ENCODE results near the gene MSH6. TPM values are rescaled to one million over a fixed set of nuclear protein-coding genes. Genes with fewer than 3 reads are reported as not detected.

MSH6 gene
- total RNA-seq, 1 donor from 2014 or later = 140 TPM

DNA sequence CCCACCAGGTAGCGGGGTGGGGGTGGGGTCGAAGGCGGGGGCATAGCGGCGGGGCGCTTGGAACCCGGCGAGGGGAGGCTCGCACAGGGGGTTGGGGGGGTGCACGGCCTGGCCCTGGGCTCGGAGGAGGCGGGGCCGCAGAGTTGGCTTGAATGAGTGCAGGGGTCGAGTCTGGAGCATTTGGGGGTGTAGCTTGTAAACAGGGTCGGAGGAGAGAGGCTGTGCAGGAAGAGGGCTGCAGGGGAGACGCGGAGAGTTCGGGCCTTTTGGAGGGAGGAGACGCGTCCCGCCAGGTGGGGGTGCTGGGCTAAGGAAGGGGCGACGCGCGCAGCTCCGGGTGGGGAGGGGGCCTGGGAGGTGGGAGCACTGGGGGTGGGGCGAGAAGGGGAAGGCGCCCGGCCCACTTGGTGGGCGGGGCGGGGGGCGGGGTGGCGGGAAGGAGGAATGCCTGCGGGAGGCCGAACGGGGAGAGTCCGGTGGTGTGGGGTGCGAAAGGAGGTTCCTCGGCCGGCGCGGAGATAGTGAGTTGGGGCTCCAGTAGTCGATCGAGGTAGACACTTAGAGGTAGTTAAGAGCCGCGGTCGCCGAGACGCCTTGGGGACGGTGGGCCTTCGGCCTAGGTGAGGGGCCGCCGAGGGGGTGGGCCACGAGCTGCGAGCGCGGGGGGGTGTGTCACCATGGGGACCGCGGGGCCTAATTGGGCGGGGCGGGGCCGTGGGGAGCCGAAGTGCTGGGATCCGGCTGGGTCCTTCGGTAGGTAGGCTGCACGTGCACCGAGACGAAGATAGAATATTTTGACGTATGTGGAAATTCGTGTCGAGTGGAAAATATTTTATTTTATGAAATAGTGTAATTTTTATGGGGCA, 774 bp downstream of the MSH6 start:
- no peaks in the 10 kb centered on the region for H3K27me3 Mint-ChIP-seq (ENCODE audit: low read depth)
- H3K9me3 Mint-ChIP-seq = peaks cover 3% of the 10 kb centered on the region
- peak overlapping the region; percentile 85 for H3K4me3 Mint-ChIP-seq
- peaks cover 12% of the 10 kb centered on the region for H3K4me1 Mint-ChIP-seq
- peak overlapping the region; percentile 97 for H3K27ac Mint-ChIP-seq
- TF ChIP-seq, protein P1, sequence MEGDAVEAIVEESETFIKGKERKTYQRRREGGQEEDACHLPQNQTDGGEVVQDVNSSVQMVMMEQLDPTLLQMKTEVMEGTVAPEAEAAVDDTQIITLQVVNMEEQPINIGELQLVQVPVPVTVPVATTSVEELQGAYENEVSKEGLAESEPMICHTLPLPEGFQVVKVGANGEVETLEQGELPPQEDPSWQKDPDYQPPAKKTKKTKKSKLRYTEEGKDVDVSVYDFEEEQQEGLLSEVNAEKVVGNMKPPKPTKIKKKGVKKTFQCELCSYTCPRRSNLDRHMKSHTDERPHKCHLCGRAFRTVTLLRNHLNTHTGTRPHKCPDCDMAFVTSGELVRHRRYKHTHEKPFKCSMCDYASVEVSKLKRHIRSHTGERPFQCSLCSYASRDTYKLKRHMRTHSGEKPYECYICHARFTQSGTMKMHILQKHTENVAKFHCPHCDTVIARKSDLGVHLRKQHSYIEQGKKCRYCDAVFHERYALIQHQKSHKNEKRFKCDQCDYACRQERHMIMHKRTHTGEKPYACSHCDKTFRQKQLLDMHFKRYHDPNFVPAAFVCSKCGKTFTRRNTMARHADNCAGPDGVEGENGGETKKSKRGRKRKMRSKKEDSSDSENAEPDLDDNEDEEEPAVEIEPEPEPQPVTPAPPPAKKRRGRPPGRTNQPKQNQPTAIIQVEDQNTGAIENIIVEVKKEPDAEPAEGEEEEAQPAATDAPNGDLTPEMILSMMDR (IDR thresholded peaks at IDR 0.05; ENCODE audit: unreplicated experiment) = no peak
- DNase-seq (ENCODE audit: low spot score in 2 of 2, unreplicated experiment in 2 of 2) = peak; percentile 79 to 80
- H3K36me3 Mint-ChIP-seq = peaks cover 10% of the 10 kb centered on the region

DNA sequence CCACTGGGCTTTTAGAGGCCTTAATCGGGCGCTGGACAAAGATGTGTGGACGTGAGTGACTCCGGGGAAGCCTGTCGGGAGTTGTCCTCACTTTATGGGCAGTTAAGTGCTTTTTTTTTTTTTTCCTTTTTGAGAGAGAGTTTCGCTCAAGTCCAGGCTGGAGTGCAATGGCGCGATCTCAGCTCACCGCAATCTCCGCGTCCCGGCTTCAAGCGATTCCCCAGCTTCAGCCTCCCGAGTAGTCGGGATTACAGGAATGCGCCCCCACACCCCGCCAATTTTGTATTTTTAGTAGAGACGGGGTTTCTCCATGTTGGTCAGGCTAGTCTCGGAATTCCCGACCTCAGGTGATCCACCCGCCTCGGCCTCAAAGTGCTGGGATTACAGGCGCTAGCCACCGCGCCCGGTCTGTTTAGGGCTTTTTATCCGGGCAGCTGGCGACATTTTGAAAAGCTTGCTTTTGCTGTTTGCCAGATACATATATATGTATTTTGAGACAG, 1.5 kb downstream of the MSH6 start:
- Mint-ChIP-seq H3K36me3 (peaks cover 10% of the 10 kb centered on the region), H3K4me1 (peaks cover 12% of the 10 kb centered on the region), H3K9me3 (peaks cover 3% of the 10 kb centered on the region), H3K27ac (peak overlapping the region; percentile 97), H3K27me3 (ENCODE audit: low read depth) (no peaks in the 10 kb centered on the region), H3K4me3 (peak overlapping the region; percentile 85)
- peak in 1 of 2 experiments; percentile 45 for DNase-seq (ENCODE audit: low spot score in 2 of 2, unreplicated experiment in 2 of 2)
- TF ChIP-seq, protein P1 (IDR thresholded peaks at IDR 0.05; ENCODE audit: unreplicated experiment) = no peak

DNA sequence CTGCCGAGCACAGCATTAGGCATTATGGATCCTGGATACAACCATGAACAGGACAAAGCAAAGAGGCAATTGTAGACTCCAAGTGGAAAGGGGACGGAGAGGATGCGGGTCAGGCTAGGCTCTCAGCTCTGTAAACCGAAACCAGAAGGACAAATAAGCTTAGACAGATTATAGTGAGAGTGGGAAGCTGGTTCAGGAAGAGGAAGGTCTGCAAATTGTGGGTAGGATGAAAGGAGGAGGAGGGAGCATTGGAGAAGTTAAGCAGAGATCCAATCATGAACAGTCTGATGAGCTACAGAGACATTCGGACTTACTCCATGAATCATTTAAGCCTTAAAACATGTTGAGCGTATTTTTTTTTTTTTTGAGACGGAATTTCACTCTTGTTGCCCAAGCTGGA, 3.0 kb downstream of the MSH6 start:
- H3K36me3 Mint-ChIP-seq = peaks cover 12% of the 10 kb centered on the region
- peaks cover 12% of the 10 kb centered on the region for H3K4me1 Mint-ChIP-seq
- TF ChIP-seq, protein P1 (IDR thresholded peaks at IDR 0.05; ENCODE audit: unreplicated experiment) = no peak
- peak overlapping the region; percentile 3 for H3K4me3 Mint-ChIP-seq
- H3K9me3 Mint-ChIP-seq = peaks cover 3% of the 10 kb centered on the region
- H3K27ac Mint-ChIP-seq = peak overlapping the region; percentile 58
- no peaks in the 10 kb centered on the region for H3K27me3 Mint-ChIP-seq (ENCODE audit: low read depth)
- no peak for DNase-seq (ENCODE audit: low spot score in 2 of 2, unreplicated experiment in 2 of 2)

- peaks cover 53% of the 10 kb centered on the region for H3K36me3 Mint-ChIP-seq
- H3K4me1 Mint-ChIP-seq = no peaks in the 10 kb centered on the region
- DNase-seq (ENCODE audit: low spot score in 2 of 2, unreplicated experiment in 2 of 2) = no peak
- TF ChIP-seq, protein P1 (IDR thresholded peaks at IDR 0.05; ENCODE audit: unreplicated experiment) = no peak
- no peaks in the 10 kb centered on the region for H3K27me3 Mint-ChIP-seq (ENCODE audit: low read depth)
- no peak overlapping the region for H3K27ac Mint-ChIP-seq
- H3K4me3 Mint-ChIP-seq = no peak overlapping the region
- no peaks in the 10 kb centered on the region for H3K9me3 Mint-ChIP-seq
Measured at GRCh38 chr2:47796090-47796697, 13.2 kb downstream of the MSH6 start.

DNA sequence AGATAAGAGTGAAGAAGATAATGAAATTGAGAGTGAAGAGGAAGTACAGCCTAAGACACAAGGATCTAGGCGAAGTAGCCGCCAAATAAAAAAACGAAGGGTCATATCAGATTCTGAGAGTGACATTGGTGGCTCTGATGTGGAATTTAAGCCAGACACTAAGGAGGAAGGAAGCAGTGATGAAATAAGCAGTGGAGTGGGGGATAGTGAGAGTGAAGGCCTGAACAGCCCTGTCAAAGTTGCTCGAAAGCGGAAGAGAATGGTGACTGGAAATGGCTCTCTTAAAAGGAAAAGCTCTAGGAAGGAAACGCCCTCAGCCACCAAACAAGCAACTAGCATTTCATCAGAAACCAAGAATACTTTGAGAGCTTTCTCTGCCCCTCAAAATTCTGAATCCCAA, 15.7 kb downstream of the MSH6 start:
- Mint-ChIP-seq H3K4me3 (no peak overlapping the region), H3K4me1 (no peaks in the 10 kb centered on the region), H3K36me3 (peaks cover 73% of the 10 kb centered on the region), H3K27me3 (ENCODE audit: low read depth) (no peaks in the 10 kb centered on the region), H3K27ac (no peak overlapping the region), H3K9me3 (peaks cover 8% of the 10 kb centered on the region)
- TF ChIP-seq, protein P1 (IDR thresholded peaks at IDR 0.05; ENCODE audit: unreplicated experiment) = no peak
- no peak for DNase-seq (ENCODE audit: low spot score in 2 of 2, unreplicated experiment in 2 of 2)

Measured in mesothelial cell of epicardium (in vitro differentiated cells).